HG02763 (cell line): ENCODE measurements around the gene EAPP.
"Not testable (repeated sequence)": the region's sequence is repeated elsewhere in the genome, so short reads cannot be mapped to it uniquely, and the experiment has no call there.

Experiments used
- ATAC-seq: cut with Tn5 transposase; IDR thresholded peaks from one replicate; pipeline ENCODE4 v1.9.1; 2021; ENCODE audit warnings: mild to moderate bottlenecking, moderate library complexity; ENCODE audit not compliant: unreplicated experiment

EAPP gene

GRCh38 chr14:34489324-34489723, 50.2 kb downstream of the EAPP start:
- ATAC-seq = no peak

- ATAC-seq = no peak
These were observed 51.0 kb downstream of the EAPP start for GRCh38 chr14:34488528-34488927.

GRCh38 chr14:34484726-34485125, 54.8 kb downstream of the EAPP start:
- no peak for ATAC-seq

GRCh38 chr14:34482463-34482862, 57.0 kb downstream of the EAPP start:
- no peak for ATAC-seq

- no peak for ATAC-seq
These were observed 59.8 kb downstream of the EAPP start for GRCh38 chr14:34479694-34480093.

- no peak for ATAC-seq
These were observed 61.2 kb downstream of the EAPP start for GRCh38 chr14:34478261-34478660.

- not testable (repeated sequence) for ATAC-seq
These were observed 63.5 kb downstream of the EAPP start for GRCh38 chr14:34476036-34476435.

GRCh38 chr14:34475163-34475562, 64.3 kb downstream of the EAPP start:
- no peak for ATAC-seq

- no peak for ATAC-seq
These were observed 65.3 kb downstream of the EAPP start for GRCh38 chr14:34474187-34474679.

GRCh38 chr14:34472706-34473279, 66.7 kb downstream of the EAPP start:
- no peak for ATAC-seq

- no peak for ATAC-seq
These were observed 69.2 kb downstream of the EAPP start for GRCh38 chr14:34470319-34470718.

- no peak for ATAC-seq
These were observed 72.8 kb downstream of the EAPP start for GRCh38 chr14:34466691-34467090.
